GM23338 (cell line): ENCODE measurements around the gene FILIP1L. TPM values are rescaled to one million over a fixed set of nuclear protein-coding genes. Genes with fewer than 3 reads are reported as not detected.

ENCODE experiments used
- ATAC-seq: fragments of 200-7000 bp; cut with Tn5 transposase; 3 replicates; pipeline ENCODE4 v1.9.1; 2020
- DNase-seq: peaks from one replicate; pipeline ENCODE4 v3.0.0-alpha.2; 2015; ENCODE audit warnings: low spot score
- H2AFZ ChIP-seq: fragments of 200-600 bp; sonication (generic); 2 replicates; pipeline ENCODE4 v1.8.0; 2016; ENCODE audit warnings: antibody characterized with exemption, mild to moderate bottlenecking, moderate library complexity
- H3F3A ChIP-seq: fragments of 200-600 bp; sonication (generic); replicated peaks from 2 replicates; pipeline ENCODE4 v1.8.0; 2017; ENCODE audit warnings: antibody characterized with exemption, mixed run types, low read depth
- H3K27ac ChIP-seq: fragments of 200-600 bp; sonication (generic); 2 replicates; pipeline ENCODE4 v1.6.1; 2016; ENCODE audit warnings: low read depth
- H3K27me3 ChIP-seq: fragments of 200-600 bp; sonication (generic); 2 replicates; pipeline ENCODE4 v1.8.0; 2016; ENCODE audit warnings: mild to moderate bottlenecking, mixed run types, moderate library complexity; ENCODE audit not compliant: insufficient read depth
- H3K36me3 ChIP-seq: fragments of 200-600 bp; sonication (generic); 2 replicates; pipeline ENCODE4 v1.8.0; 2016; ENCODE audit warnings: mild to moderate bottlenecking; ENCODE audit not compliant: insufficient read depth
- H3K4me1 ChIP-seq: fragments of 200-600 bp; sonication (generic); 2 replicates; pipeline ENCODE4 v1.8.0; 2016; ENCODE audit warnings: mild to moderate bottlenecking, moderate library complexity; ENCODE audit not compliant: insufficient read depth
- H3K4me2 ChIP-seq: fragments of 200-600 bp; sonication (generic); 2 replicates; pipeline ENCODE4 v1.7.1; 2017; ENCODE audit warnings: mixed run types
- H3K4me3 ChIP-seq: fragments of 200-600 bp; sonication (generic); 2 replicates; pipeline ENCODE4 v1.6.1; 2016; ENCODE audit warnings: mixed run types
- H3K79me2 ChIP-seq: fragments of 200-600 bp; sonication (generic); replicated peaks from 2 replicates; pipeline ENCODE4 v1.8.0; 2017; ENCODE audit warnings: mild to moderate bottlenecking; ENCODE audit not compliant: insufficient read depth
- H3K9me2 ChIP-seq: fragments of 200-600 bp; sonication (generic); 2 replicates; pipeline ENCODE4 v1.8.0; 2017; ENCODE audit not compliant: insufficient read depth
- H4K20me1 ChIP-seq: fragments of 200-600 bp; sonication (generic); replicated peaks from 2 replicates; pipeline ENCODE4 v1.8.0; 2017; ENCODE audit warnings: mild to moderate bottlenecking; ENCODE audit not compliant: insufficient read depth
- H3K27ac Mint-ChIP-seq: 2 replicates; pipeline ENCODE4 v1.8.0; 2020; ENCODE audit warnings: inconsistent platforms, mild to moderate bottlenecking, moderate library complexity, mixed read lengths
- H3K27me3 Mint-ChIP-seq: 3 replicates; pipeline ENCODE4 v1.8.0; 2022; ENCODE audit warnings: low read depth, mild to moderate bottlenecking, moderate library complexity, mixed read lengths, inconsistent platforms; ENCODE audit not compliant: insufficient read depth, poor library complexity
- H3K36me3 Mint-ChIP-seq: 3 replicates; pipeline ENCODE4 v1.8.0; 2021; ENCODE audit warnings: low read depth, mild to moderate bottlenecking, inconsistent platforms, moderate library complexity, mixed read lengths
- H3K4me1 Mint-ChIP-seq: 3 replicates; pipeline ENCODE4 v1.8.0; 2020; ENCODE audit warnings: mild to moderate bottlenecking, inconsistent platforms, mixed read lengths
- H3K4me3 Mint-ChIP-seq: 3 replicates; pipeline ENCODE4 v1.8.0; 2021; ENCODE audit warnings: moderate library complexity, mild to moderate bottlenecking, inconsistent platforms, mixed read lengths
- H3K9me3 Mint-ChIP-seq: 3 replicates; pipeline ENCODE4 v1.8.0; 2020; ENCODE audit warnings: moderate library complexity, mild to moderate bottlenecking, inconsistent platforms, mixed read lengths
- CREB1 ChIP-seq: fragments of 250-450 bp; sonication (Bioruptor Pico); IDR thresholded peaks from 2 replicates; pipeline ENCODE4 v1.5.0; 2020; ENCODE audit warnings: low read depth, mild to moderate bottlenecking, moderate library complexity
- EZH2phosphoT487 ChIP-seq: fragments of 200-600 bp; sonication (generic); IDR thresholded peaks from one replicate; pipeline ENCODE4 v1.8.1; 2018; ENCODE audit warnings: antibody characterized with exemption; ENCODE audit not compliant: unreplicated experiment
- JUNB ChIP-seq: IDR thresholded peaks from one replicate; pipeline ENCODE4 v1.6.1; 2016; ENCODE audit warnings: antibody characterized with exemption; ENCODE audit not compliant: unreplicated experiment
- NANOG ChIP-seq: IDR thresholded peaks from 2 replicates; pipeline ENCODE4 v1.6.1; 2016; ENCODE audit warnings: antibody characterized with exemption, borderline replicate concordance
- POLR2AphosphoS5 ChIP-seq: IDR thresholded peaks from 2 replicates; pipeline ENCODE4 v1.6.1; 2016; ENCODE audit warnings: antibody characterized with exemption, low read depth
- STAT1 ChIP-seq: IDR thresholded peaks from one replicate; pipeline ENCODE4 v1.6.1; 2016; ENCODE audit warnings: antibody characterized with exemption; ENCODE audit not compliant: unreplicated experiment
- ZNF114 ChIP-seq: fragments of 250-450 bp; sonication (Bioruptor Pico); IDR thresholded peaks from 2 replicates; pipeline ENCODE4 v1.5.0; 2020; ENCODE audit warnings: mild to moderate bottlenecking, moderate library complexity
- ZNF331 ChIP-seq: fragments of 250-450 bp; sonication (Bioruptor Pico); IDR thresholded peaks from 2 replicates; pipeline ENCODE4 v1.5.0; 2020; ENCODE audit warnings: low read depth, mild to moderate bottlenecking, moderate library complexity
- polyA plus RNA-seq: library from polyadenylated mRNA; unstranded; fragments of >200 nt; fragmentation: Nextera tagmentation; extraction: Ambion mirVana; gene quantifications from 2 replicates; pipeline ENCODE4 v1.2.1, GENCODE V29; 2016
- total RNA-seq: library from RNA; depleted of rRNA; stranded (reverse); fragments of >200 nt; shearing (Covaris generic); gene quantifications from 2 replicates; pipeline ENCODE4 v1.2.3, GENCODE V29; 2014
- TF ChIP-seq, protein P1 (sequence below): IDR thresholded peaks from one replicate; pipeline ENCODE4 v1.6.1; 2018; ENCODE audit warnings: antibody characterized with exemption; ENCODE audit not compliant: unreplicated experiment
- TF ChIP-seq, protein P2 (sequence below), 2 experiments: fragments of 200-600 bp in 1 of 2; sonication (generic) in 1 of 2; conservative IDR thresholded peaks; 2 replicates each; pipeline versions ENCODE4 v1.5.1 to v1.6.1; 2016 to 2017; ENCODE audit warnings: antibody characterized with exemption in 2 of 2, low read depth in 2 of 2, mild to moderate bottlenecking in 2 of 2, moderate library complexity in 1 of 2
- TF ChIP-seq, protein P3 (sequence below): IDR thresholded peaks from 2 replicates; pipeline ENCODE4 v1.6.1; 2016; ENCODE audit warnings: antibody characterized with exemption

FILIP1L gene
- total and polyA plus RNA-seq, 2 experiments from 2014 or later: 1.6 TPM; not detected in 1

DNA sequence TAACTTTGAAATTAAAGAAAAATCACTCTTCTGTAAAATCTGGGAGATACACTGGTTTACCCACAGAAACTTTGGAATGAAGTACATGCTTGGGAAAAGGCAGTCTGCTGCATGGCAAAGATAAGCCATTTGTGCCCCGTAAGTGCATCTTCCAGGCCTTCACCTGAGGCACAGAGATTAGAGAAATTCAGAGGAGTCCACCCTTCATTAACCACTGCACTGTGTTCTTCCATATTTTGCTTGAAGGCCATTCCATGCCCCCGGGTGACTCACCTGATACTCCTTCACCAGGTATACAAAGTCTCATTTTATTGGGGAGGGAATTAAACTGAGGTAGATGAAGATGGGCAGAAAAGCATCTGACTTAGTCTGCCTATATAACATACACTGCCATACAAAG, 243.6 kb downstream of the FILIP1L start (continued):
- TF ChIP-seq, protein P1, sequence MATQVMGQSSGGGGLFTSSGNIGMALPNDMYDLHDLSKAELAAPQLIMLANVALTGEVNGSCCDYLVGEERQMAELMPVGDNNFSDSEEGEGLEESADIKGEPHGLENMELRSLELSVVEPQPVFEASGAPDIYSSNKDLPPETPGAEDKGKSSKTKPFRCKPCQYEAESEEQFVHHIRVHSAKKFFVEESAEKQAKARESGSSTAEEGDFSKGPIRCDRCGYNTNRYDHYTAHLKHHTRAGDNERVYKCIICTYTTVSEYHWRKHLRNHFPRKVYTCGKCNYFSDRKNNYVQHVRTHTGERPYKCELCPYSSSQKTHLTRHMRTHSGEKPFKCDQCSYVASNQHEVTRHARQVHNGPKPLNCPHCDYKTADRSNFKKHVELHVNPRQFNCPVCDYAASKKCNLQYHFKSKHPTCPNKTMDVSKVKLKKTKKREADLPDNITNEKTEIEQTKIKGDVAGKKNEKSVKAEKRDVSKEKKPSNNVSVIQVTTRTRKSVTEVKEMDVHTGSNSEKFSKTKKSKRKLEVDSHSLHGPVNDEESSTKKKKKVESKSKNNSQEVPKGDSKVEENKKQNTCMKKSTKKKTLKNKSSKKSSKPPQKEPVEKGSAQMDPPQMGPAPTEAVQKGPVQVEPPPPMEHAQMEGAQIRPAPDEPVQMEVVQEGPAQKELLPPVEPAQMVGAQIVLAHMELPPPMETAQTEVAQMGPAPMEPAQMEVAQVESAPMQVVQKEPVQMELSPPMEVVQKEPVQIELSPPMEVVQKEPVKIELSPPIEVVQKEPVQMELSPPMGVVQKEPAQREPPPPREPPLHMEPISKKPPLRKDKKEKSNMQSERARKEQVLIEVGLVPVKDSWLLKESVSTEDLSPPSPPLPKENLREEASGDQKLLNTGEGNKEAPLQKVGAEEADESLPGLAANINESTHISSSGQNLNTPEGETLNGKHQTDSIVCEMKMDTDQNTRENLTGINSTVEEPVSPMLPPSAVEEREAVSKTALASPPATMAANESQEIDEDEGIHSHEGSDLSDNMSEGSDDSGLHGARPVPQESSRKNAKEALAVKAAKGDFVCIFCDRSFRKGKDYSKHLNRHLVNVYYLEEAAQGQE: no peak
- TF ChIP-seq, protein P2, sequence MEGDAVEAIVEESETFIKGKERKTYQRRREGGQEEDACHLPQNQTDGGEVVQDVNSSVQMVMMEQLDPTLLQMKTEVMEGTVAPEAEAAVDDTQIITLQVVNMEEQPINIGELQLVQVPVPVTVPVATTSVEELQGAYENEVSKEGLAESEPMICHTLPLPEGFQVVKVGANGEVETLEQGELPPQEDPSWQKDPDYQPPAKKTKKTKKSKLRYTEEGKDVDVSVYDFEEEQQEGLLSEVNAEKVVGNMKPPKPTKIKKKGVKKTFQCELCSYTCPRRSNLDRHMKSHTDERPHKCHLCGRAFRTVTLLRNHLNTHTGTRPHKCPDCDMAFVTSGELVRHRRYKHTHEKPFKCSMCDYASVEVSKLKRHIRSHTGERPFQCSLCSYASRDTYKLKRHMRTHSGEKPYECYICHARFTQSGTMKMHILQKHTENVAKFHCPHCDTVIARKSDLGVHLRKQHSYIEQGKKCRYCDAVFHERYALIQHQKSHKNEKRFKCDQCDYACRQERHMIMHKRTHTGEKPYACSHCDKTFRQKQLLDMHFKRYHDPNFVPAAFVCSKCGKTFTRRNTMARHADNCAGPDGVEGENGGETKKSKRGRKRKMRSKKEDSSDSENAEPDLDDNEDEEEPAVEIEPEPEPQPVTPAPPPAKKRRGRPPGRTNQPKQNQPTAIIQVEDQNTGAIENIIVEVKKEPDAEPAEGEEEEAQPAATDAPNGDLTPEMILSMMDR (conservative IDR thresholded peaks at IDR 0.05; ENCODE audit: low read depth in 2 of 2): no peak
- TF ChIP-seq JUNB: no peak
- TF ChIP-seq CREB1: no peak
- no peak for TF ChIP-seq STAT1
- TF ChIP-seq ZNF114 (CRISPR knock-in tag): no peak

DNA sequence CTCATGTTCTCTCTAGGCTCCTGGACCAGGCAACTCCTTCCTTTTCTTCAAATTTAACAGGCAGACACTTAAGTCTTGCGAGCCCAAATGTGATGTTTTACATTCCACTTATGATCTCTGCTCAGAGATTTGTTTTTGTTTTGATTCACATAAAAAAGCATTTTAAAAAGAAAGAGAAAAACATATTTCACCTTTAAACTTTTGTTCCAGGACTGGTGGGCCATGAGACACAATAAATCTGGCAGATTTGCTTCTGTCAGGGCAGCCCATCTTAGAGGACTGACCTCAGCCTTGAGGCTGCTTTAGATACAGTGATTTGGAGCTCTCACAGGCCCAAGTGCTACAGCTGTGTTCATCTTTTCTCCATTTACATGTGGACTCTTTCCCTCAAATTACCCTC, 244.7 kb downstream of the FILIP1L start:
- DNase-seq: no peak
- no peak overlapping the region for H2AFZ ChIP-seq
- H3K4me3 ChIP-seq: no peak overlapping the region
- peaks cover 80% of the 10 kb centered on the region for H3K27me3 ChIP-seq
- Mint-ChIP-seq H3K4me3 (no peak overlapping the region), H3K27ac (no peak overlapping the region), H3K36me3 (no peaks in the 10 kb centered on the region), H3K4me1 (peaks cover 25% of the 10 kb centered on the region; the same call in 2 of the 3 replicates), H3K9me3 (no peaks in the 10 kb centered on the region), H3K27me3 (peaks cover 25% of the 10 kb centered on the region)
- no peaks in the 10 kb centered on the region for H3K9me2 ChIP-seq
- no peak for ATAC-seq
- no peak overlapping the region for H3K4me2 ChIP-seq
- H3K36me3 ChIP-seq: no peaks in the 10 kb centered on the region
- H3F3A ChIP-seq: 0 out of 2 replicates have a peak, but pooled peaks cover under 1% of the 10 kb centered on the region
- H4K20me1 ChIP-seq: peaks cover 57% of the 10 kb centered on the region
- no peaks in the 10 kb centered on the region; the same call in 1 of the 2 replicates for H3K79me2 ChIP-seq
- no peak overlapping the region for H3K27ac ChIP-seq
- H3K4me1 ChIP-seq: peaks cover 3% of the 10 kb centered on the region; the same call in 1 of the 2 replicates
- TF ChIP-seq ZNF331 (no peak), POLR2AphosphoS5 (no peak), JUNB (no peak), EZH2phosphoT487 (no peak), ZNF114 (CRISPR knock-in tag) (no peak), NANOG (no peak), CREB1 (no peak)
- TF ChIP-seq, protein P3, sequence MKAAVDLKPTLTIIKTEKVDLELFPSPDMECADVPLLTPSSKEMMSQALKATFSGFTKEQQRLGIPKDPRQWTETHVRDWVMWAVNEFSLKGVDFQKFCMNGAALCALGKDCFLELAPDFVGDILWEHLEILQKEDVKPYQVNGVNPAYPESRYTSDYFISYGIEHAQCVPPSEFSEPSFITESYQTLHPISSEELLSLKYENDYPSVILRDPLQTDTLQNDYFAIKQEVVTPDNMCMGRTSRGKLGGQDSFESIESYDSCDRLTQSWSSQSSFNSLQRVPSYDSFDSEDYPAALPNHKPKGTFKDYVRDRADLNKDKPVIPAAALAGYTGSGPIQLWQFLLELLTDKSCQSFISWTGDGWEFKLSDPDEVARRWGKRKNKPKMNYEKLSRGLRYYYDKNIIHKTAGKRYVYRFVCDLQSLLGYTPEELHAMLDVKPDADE: no peak
- TF ChIP-seq, protein P2 (conservative IDR thresholded peaks at IDR 0.05; ENCODE audit: low read depth in 2 of 2): no peak
